ENCODE measurements around the gene ZBED6. TPM values are rescaled to one million over a fixed set of nuclear protein-coding genes. Genes with fewer than 3 reads are reported as not detected.

The ZBED6 gene
- total and polyA plus RNA-seq, 10 of the 15 experiments (the other 5 are each of a cell fraction or from before 2014, with no cell fraction given) = 0.13 to 15.9 (median 4.8) TPM

GRCh38 chr1:203828002-203828401 lies 32.6 kb downstream of the ZBED6 start (continued):
- TF ChIP-seq ZNF592 (IDR thresholded peaks at IDR 0.05) (no peak), SMAD1 (IDR thresholded peaks at IDR 0.05; ENCODE audit: low read depth, partially characterized antibody) (no peak), TCF7 (IDR thresholded peaks at IDR 0.05; ENCODE audit: borderline replicate concordance) (no peak), MXI1 (IDR thresholded peaks at IDR 0.05; ENCODE audit: low read depth, low read length) (no peak), PML (IDR thresholded peaks at IDR 0.05; ENCODE audit: low read length) (no peak), CHD1 (IDR thresholded peaks at IDR 0.05; ENCODE audit: low read depth, low read length) (no peak), NFYA (IDR thresholded peaks at IDR 0.05; ENCODE audit: borderline replicate concordance, low read depth, low read length) (no peak), TBL1XR1 (IDR thresholded peaks at IDR 0.05; ENCODE audit: low read depth, low read length) (no peak), BCLAF1 (IDR thresholded peaks at IDR 0.05) (no peak), E2F4 (IDR thresholded peaks at IDR 0.05; ENCODE audit: low read depth, low read length) (no peak)
